ENCODE measurements around the gene SNAP47.

- TF ChIP-seq CTCF (IDR thresholded peaks at IDR 0.05) (no peak), GATA2 (CRISPR knock-in tag; IDR thresholded peaks at IDR 0.05) (no peak), MAX (IDR thresholded peaks at IDR 0.05; ENCODE audit: low read depth) (no peak), SIN3A (IDR thresholded peaks at IDR 0.05; ENCODE audit: borderline replicate concordance, low read depth, low read length) (no peak), IRF3 (IDR thresholded peaks at IDR 0.05; ENCODE audit: low read depth, low read length) (no peak), RFX5 (IDR thresholded peaks at IDR 0.05; ENCODE audit: low read length) (no peak), EZH2phosphoT487 (IDR thresholded peaks at IDR 0.05; ENCODE audit: borderline replicate concordance, low read depth) (no peak), REST (IDR thresholded peaks at IDR 0.05; ENCODE audit: low read depth, low read length) (no peak), JUND (IDR thresholded peaks at IDR 0.05) (no peak), TAF1 (IDR thresholded peaks at IDR 0.05; ENCODE audit: borderline replicate concordance, low read depth, low read length) (no peak)
Observed at GRCh38 chr1:227785094-227785804, 50.0 kb downstream of the SNAP47 start.
